GM19025 (cell line): ENCODE results near the gene TBC1D22B.
"Not testable (repeated sequence)": the region's sequence is repeated elsewhere in the genome, so short reads cannot be mapped to it uniquely, and the experiment has no call there.

Experiments used
- ATAC-seq: cut with Tn5 transposase; IDR thresholded peaks from one replicate; pipeline ENCODE4 v1.9.1; 2021; ENCODE audit warnings: mild to moderate bottlenecking, low read depth, moderate library complexity; ENCODE audit not compliant: unreplicated experiment

Gene TBC1D22B

GRCh38 chr6:37302086-37302686 is 44.6 kb downstream of the TBC1D22B start:
- no peak for ATAC-seq

DNA sequence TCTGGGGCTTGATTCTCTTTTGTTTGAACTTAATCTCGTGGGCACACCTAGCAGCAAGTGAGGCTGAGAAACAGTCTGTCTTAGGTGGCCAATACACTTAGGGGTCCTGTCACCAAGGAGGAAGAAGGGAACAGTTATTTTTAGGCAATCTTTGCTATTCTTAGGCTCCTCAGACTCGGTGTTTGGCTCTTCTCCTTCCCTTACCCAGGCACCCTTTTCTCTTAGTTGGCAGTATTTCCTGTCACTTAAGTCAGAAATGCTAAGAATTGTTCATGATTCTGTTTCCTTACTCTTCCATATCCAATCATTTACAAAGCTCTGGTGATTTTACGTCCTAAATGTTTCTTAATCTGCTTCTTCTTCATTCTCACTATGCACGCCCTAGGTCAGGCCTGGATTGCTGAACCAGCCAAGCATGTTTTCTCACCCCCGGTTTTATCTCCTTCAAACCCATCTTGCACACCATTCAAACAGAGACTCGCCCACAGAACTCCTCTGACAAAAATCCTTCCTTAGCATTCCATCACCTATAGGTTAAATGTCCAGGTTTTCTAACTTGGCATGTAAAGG is 45.6 kb downstream of the TBC1D22B start:
- no peak for ATAC-seq

DNA sequence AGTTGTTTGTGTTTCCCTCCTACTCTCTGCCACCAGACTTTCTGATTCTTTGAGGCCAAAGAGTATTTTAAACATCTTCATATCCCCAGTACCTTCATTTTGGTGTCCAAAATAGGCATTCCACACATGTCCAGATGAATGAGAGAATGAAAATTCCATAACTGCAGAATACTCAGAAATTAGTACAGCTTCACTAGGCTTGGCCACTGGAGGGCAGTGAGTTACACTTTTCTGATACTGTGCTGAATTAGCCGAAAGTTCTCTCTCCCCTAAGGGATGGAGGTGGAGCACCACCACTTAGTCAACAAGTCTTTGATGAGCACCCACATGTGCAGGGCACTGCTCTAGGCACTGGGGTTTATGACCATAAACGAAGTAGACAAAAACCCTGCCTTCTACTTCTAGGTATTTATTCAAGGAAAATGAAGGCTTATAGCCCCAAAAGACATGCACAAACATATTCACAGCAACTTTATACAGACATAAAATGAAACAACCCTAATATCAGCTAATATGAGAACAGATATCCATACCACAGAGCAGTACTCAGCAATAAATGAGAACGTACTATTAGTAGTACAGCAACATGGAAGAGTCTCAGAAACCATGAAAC is 46.4 kb downstream of the TBC1D22B start:
- no peak for ATAC-seq

GRCh38 chr6:37304766-37305165 is 47.2 kb downstream of the TBC1D22B start:
- no peak for ATAC-seq

GRCh38 chr6:37305841-37306425 is 48.4 kb downstream of the TBC1D22B start:
- no peak for ATAC-seq

GRCh38 chr6:37306624-37307222 is 49.2 kb downstream of the TBC1D22B start:
- no peak for ATAC-seq

DNA sequence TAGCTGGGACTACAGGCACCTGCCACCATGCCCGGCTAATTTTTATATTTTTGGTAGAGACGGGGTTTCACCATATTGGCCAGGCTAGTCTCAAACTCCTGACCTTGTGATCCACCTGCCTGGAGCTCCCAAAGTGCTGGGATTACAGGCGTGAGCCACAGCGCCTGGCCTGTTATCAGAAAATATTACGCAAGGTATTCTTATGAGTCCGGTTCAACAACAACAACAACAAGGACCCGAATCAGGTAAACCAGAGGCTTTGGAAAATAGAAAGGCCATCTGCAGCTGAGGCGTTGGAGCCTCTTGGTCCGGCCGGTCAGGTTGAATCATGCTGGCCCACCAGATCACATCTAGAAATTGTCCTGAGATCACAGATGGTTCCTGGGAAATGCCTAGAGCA is 49.9 kb downstream of the TBC1D22B start:
- ATAC-seq = not testable (repeated sequence)

GRCh38 chr6:37308069-37308815 is 50.7 kb downstream of the TBC1D22B start:
- ATAC-seq = no peak

DNA sequence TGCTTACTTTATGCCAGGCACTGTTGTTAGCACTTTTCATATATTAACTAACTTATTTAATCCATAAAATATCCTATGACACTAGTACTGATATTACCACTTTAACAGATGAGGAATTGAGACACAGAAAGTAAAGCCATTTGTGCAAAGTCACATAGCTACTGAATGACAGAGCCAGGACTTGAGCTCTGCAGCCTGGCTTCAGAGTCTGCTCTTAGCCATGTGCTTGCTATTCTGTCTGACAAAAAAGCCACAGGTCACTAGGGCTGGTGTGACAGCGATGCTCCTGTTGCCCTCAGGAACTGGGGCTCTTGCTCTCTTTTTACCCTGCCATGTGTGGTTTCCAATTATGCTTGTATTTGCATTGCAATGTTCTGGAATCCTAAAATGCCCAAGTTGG is 51.5 kb downstream of the TBC1D22B start:
- ATAC-seq = no peak

DNA sequence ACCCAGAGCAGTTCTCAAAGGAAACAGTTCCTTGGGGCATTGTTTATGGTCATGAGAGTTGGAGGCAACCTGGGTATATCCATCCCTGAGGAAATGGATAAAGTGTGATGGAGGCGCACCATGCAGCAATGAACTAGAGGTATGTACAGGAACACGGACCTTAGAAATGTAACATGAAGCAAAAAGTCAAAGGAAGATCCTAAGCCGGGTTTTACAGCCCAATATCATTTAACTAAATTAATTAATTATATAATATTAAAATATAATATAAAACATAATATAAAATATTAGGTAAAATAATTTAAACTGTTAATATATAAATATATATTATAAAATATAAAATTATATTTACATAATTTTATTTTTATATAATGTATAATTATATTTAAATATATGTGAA is 52.1 kb downstream of the TBC1D22B start:
- no peak for ATAC-seq

DNA sequence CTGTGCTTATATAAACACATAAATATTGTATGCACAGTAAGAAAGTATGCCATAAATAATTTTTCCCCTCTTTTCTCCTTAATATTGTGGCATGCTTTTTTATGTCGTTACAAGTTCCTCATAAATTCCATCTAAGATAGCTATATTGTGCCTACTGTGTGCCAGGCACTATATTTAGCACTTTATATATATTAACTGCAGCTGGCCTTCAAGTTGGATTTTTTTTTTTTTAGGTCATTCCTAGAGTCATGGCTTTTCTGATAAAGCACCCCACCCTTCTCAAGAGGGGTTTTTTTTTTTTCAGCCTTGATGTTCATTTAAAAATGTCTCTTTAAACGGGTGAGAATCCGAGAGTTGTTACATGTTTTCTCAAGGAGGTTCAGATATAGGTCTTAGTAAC is 53.4 kb downstream of the TBC1D22B start:
- ATAC-seq = no peak

DNA sequence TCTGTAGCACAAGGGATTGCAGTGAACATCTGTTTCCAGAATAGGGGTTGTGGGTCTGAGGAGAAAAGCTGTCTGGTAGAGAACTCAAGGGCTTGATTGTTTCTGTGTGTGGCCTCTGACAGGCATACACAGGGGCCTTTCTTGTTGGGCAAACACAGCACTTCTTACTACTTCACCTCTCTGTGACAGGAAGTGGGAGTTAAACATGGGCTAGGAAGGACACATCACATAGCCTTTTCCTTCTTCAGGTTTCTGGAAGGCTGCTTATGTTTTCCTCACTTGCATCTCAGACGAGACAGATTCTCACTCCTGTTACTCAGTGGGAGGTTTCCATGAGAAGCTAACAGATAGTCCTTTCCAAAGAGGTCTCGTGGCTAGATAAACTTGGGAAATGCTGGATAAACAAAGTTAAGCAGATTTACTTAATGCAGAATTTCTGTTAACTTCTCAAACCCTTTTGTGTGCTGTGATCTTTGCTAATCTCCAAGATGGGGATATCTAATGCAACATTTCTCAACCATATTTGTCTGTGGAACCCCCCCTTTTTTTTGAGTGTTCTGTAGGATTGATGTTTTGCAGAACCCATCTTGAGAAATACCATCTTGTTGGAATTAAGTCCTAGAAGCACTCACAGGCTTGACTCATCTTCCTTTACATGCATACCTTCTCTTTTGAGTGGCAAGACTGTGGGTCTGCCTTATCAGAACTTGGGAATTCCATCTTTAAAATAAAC is 54.3 kb downstream of the TBC1D22B start:
- no peak for ATAC-seq

DNA sequence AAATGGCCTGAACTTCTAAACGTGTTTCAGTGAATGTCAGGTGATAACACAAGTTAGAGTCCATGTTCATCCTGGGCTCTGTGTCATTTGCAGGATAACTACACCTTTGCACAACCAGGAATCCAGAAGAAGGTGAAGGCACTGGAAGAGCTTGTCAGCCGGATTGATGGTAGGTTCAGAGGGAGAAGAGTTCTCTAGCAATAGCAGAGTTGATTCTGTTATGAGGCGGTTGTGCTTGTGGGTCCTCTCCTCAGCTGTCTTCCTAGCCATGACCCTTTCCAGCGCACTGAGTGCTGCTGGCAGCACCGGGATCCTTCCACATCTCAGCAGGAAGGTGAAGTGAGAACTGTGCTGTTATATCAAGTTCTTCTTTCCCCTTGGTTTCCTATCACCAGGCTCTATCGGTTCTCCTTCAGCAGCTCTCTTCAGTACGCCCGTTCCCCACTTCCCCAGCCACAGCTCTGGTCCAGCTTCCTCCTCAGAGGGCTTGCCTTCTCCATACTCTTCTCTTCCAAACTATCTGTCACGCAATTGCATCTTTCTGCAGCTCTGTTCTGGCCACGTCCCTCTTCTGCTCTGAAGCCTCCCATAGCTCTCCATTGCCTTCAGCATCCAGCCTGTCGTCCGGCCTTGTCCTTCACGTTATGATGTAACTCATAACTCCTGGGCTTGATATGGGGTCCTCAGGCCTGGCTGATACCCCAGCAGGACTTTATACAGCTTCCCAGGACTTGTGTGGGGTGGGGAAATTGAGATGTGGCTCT is 56.3 kb downstream of the TBC1D22B start:
- no peak for ATAC-seq

- ATAC-seq = no peak
These were observed 57.0 kb downstream of the TBC1D22B start for GRCh38 chr6:37314487-37315156.

DNA sequence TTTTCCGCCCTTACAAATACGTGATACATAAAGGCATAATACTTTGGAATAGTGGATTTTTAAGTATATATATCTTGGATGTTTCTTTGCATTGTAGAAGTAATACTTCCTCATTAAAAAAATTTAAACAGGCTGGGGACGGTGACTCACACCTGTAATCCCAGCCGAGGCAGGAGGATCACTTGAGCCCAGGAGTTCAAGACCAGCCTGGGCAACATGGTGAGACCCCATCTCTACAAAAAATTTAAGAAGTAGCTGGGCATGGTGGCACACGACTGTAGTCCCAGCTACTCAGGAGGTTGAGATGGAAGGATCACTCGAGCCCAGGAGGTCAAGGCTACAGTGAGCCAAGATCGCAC is 57.6 kb downstream of the TBC1D22B start:
- ATAC-seq = no peak

GRCh38 chr6:37316071-37316470 is 58.5 kb downstream of the TBC1D22B start:
- no peak for ATAC-seq

DNA sequence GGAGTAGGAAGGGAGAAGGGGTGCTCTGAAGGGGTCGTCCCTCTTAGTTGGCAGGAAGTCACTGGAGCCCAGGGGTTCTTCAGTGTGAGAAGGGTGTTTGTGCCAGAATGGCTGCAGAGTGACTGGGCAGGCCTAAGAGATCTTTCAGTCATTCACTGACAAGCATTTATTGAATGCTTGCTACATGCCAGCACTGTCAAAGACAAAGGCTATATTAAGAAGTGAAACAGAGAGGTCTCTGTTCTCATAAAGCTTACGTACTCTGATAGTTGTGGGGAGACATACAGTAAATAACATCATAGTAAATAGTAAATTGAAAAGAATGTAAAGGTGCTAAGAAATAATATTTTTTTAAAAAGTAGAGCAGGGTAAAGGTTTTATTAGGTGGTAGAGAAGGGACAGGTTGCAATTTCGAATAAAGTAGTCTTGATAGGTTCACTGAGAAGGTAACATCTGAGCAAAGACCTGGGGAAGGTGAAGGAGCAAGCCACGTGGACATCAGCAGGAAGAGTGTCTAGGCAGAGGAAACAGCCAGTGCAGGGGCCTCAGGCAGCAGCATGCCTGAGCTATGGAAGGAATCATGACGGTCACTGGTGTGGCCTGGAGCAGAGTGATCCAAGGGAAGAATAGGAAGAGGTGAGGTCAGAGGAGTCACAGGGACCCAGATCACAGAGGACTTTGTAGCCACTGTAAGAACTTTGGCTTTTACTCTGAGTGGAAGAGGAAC is 59.9 kb downstream of the TBC1D22B start:
- no peak for ATAC-seq

- ATAC-seq = no peak
These were observed 61.6 kb downstream of the TBC1D22B start for GRCh38 chr6:37319156-37319555.
